Transverse colon (tissue), 4 donors: ENCODE data around the gene MPND. TPM values are rescaled to one million over a fixed set of nuclear protein-coding genes. Genes with fewer than 3 reads are reported as not detected.

Source experiments
- DNase-seq: peaks from one replicate; pipeline ENCODE4 v3.0.0-alpha.2; 2019
- H3K27ac ChIP-seq, 4 donors: fragments of 200-600 bp; sonication (generic); 2 replicates each; pipeline ENCODE4 v1.5.1; 2016 to 2018; ENCODE audit warnings: inconsistent platforms in 4 of 4
- H3K27me3 ChIP-seq: fragments of 200-600 bp; sonication (generic); 2 replicates; pipeline ENCODE4 v1.5.1; 2017; ENCODE audit warnings: inconsistent platforms
- H3K36me3 ChIP-seq, 4 donors: fragments of 200-600 bp; sonication (generic); 2 replicates each; pipeline ENCODE4 v1.5.1; 2017 to 2019; ENCODE audit warnings: inconsistent platforms in 4 of 4
- H3K4me1 ChIP-seq, 4 donors: fragments of 200-600 bp; sonication (generic); 2 replicates each; pipeline ENCODE4 v1.5.1; 2017 to 2020; ENCODE audit warnings: inconsistent platforms in 4 of 4
- H3K4me3 ChIP-seq, 4 donors: fragments of 200-600 bp; sonication (generic); 1 replicate in 1 of 4; 2 replicates in 3 of 4; pipeline versions ENCODE4 v1.5.1 to v1.6.1; 2017 to 2019; ENCODE audit warnings: inconsistent platforms in 4 of 4
- H3K9me3 ChIP-seq, 2 donors: fragments of 200-600 bp; sonication (generic); 2 replicates each; pipeline ENCODE4 v1.5.1; 2017 to 2019; ENCODE audit warnings: inconsistent platforms in 2 of 2
- CTCF ChIP-seq, 5 experiments: fragments of 200-600 bp in 3 of 5; fragments of 450-650 bp in 2 of 5; sonication (generic) in 3 of 5; IDR thresholded peaks; 1 replicate in 2 of 5; 2 replicates in 3 of 5; pipeline ENCODE4 v1.5.1; 2016 to 2017; ENCODE audit warnings: antibody characterized with exemption in 5 of 5, inconsistent platforms in 3 of 5, mild to moderate bottlenecking in 2 of 5, moderate library complexity in 1 of 5
- EP300 ChIP-seq: sonication (generic); formaldehyde crosslinking; IDR thresholded peaks from one replicate; pipeline ENCODE4 v1.6.1; 2017; ENCODE audit warnings: antibody characterized with exemption, low read depth
- POLR2A ChIP-seq: fragments of 450-650 bp; IDR thresholded peaks from one replicate; pipeline ENCODE4 v1.6.1; 2016; ENCODE audit warnings: antibody characterized with exemption, mild to moderate bottlenecking, moderate library complexity
- POLR2AphosphoS5 ChIP-seq, 3 donors: sonication (generic); formaldehyde crosslinking; IDR thresholded peaks; one replicate each; pipeline ENCODE4 v1.6.1; 2016; ENCODE audit warnings: antibody characterized with exemption in 3 of 3
- WGBS, 2 donors: methylation state at CpG; one replicate each; pipeline ENCODE4 v1.1.5; 2018; ENCODE audit warnings: low coverage in 1 of 2; 5-methylcytosine and 5-hydroxymethylcytosine counted together
- in situ Hi-C, 4 donors: fragments of 200-750 bp; cut with MboI; loops; one replicate each; pipeline versions ENCODE4 v1.15.0 to v1.15.1; 2017; ENCODE audit warnings: low sequenced_read_pairs in 3 of 4, low pct_ligation_motif_present in 1 of 4, low pct_unique_long_range_greater_than_20kb in 1 of 4
- intact Hi-C: fragments of 100-400 bp; cut with DNase I; formaldehyde crosslinking; loops from one replicate; pipeline ENCODE4 v1.15.1; 2023; ENCODE audit warnings: low total_unique reads
- total RNA-seq, 4 donors: library from RNA; depleted of rRNA; stranded (reverse); fragments of >200 nt; gene quantifications; one replicate each; pipeline ENCODE4 v1.1.0, GENCODE V29; 2016

The MPND gene, protein sequence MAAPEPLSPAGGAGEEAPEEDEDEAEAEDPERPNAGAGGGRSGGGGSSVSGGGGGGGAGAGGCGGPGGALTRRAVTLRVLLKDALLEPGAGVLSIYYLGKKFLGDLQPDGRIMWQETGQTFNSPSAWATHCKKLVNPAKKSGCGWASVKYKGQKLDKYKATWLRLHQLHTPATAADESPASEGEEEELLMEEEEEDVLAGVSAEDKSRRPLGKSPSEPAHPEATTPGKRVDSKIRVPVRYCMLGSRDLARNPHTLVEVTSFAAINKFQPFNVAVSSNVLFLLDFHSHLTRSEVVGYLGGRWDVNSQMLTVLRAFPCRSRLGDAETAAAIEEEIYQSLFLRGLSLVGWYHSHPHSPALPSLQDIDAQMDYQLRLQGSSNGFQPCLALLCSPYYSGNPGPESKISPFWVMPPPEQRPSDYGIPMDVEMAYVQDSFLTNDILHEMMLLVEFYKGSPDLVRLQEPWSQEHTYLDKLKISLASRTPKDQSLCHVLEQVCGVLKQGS
- total RNA-seq = 10 to 100 TPM; 16.5 to 96.5 (median 33.7) TPM

- peak within 1 kb of the TSS; percentile 61 to 91 (median 84) for H3K4me3 ChIP-seq
- no peaks in the 10 kb centered on the region for H3K36me3 ChIP-seq
- H3K27me3 ChIP-seq = no peaks in the 10 kb centered on the region
- 7 to 30% methylated on average over 3 to 23 of the region's 101 CpGs for WGBS, 2 donors
- peaks cover 14 to 43% (median 26%) of the 10 kb centered on the region in 4 donors for H3K4me1 ChIP-seq
- H3K27ac ChIP-seq = peak within 1 kb of the TSS; percentile 96 to 99 (median 98)
- intact Hi-C loops (no loop called here), in situ Hi-C loops (no loop called here)
- DNase-seq = peak; percentile 95
- H3K9me3 ChIP-seq = no peaks in the 10 kb centered on the region
- TF ChIP-seq EP300 (no peak), POLR2AphosphoS5 (IDR thresholded peaks at IDR 0.05) (peak; percentile 74 to 83 (median 77)), CTCF (IDR thresholded peaks at IDR 0.05) (peak in 1 of 5 experiments; percentile 27)
These were observed at the start of gene MPND for GRCh38 chr19:4343370-4344307. MPND (plus strand) TSS chr19:4343562; CDS start chr19:4343594, 32 bp downstream.

DNA sequence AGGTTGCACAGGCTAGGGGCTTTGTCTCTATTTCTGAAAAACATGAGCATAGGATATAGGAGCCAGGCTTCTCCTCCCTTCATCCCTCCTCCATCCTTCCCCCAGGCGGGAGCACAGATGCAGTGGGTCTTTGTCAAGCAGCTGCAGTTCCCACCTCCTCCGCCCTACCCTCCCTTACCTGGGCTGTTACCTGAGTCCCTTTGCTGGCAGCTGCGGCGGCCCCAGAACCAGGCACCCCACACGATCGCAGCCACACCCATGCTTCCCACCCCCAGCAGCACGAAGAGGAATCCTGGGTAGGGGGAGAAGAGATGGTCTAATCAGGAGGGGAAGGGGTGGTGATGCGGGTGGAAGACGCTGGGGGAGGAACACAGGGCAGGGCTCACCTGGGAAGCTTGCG lies 49.0 kb upstream of the MPND start:
- in situ Hi-C loops (no loop called here), intact Hi-C loops (no loop called here)
- no peak overlapping the region for H3K27ac ChIP-seq
- H3K27me3 ChIP-seq = no peaks in the 10 kb centered on the region
- H3K36me3 ChIP-seq = no peaks in the 10 kb centered on the region
- H3K4me1 ChIP-seq = no peaks in the 10 kb centered on the region
- 72% methylated on average over 10 of the region's 10 CpGs; no CpG with 5 or more reads in 1 of the 2 donors for WGBS, 2 donors
- H3K9me3 ChIP-seq = no peaks in the 10 kb centered on the region
- TF ChIP-seq CTCF (IDR thresholded peaks at IDR 0.05) (no peak), POLR2A (no peak), POLR2AphosphoS5 (IDR thresholded peaks at IDR 0.05) (no peak), EP300 (no peak)
- no peak for DNase-seq
- no peak overlapping the region for H3K4me3 ChIP-seq

DNA sequence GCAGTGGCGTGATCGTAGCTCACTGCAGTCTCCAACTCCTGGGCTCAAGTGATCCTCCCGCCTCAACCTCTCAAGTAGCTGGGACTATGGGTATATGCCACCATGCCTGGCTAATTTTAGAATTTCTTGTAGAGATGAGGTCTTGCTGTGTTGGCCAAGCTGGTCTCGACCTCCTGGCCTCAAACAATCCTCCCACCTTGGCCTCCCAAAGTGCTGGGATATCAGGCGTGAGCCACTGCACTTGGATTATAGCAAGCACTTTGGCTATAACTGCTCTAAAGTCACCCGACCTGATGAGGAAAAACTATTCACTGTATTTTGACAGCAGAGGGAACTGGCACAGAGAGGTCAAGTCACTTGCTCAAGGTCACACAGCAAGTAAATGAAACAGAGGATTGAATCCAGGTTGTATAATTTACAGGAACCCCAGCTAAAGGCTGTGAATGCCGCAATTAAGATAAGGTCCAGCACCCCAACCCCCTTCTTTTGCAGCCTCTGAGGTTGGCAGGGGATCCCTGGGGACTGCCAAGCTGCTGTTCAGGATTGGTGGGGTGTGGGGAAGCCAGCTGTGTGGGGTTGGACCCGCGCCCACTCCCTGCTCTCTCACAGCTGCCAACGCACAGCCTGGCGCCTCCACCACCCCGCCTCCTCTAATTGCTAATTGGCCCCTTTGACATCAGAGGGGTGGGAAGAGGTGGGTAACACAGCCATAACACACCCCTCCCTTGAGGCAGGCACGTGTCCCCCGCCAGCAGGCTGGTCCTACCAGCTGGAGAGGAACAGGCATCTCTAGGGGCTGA lies 47.2 kb upstream of the MPND start:
- Histone ChIP-seq H3K27ac (no peak overlapping the region), H3K4me1 (no peaks in the 10 kb centered on the region), H3K27me3 (no peaks in the 10 kb centered on the region), H3K9me3 (no peaks in the 10 kb centered on the region), H3K36me3 (no peaks in the 10 kb centered on the region), H3K4me3 (no peak overlapping the region)
- WGBS, 2 donors = 30% methylated on average over 14 of the region's 14 CpGs; no CpG with 5 or more reads in 1 of the 2 donors
- intact Hi-C loops (no loop called here), in situ Hi-C loops (no loop called here)
- peak; percentile 22 for DNase-seq
- TF ChIP-seq EP300 (no peak), POLR2AphosphoS5 (IDR thresholded peaks at IDR 0.05) (no peak)
